ENCODE measurements around the gene EPSTI1. TPM values are rescaled to one million over a fixed set of nuclear protein-coding genes. Genes with fewer than 3 reads are reported as not detected.

The EPSTI1 gene
- total and polyA plus RNA-seq, 2 experiments from 2014 or later: 1.5 to 2.5 TPM

- H3K36me3 ChIP-seq (ENCODE audit: low read depth): no peaks in the 10 kb centered on the region
- TF ChIP-seq EZH2 (IDR thresholded peaks at IDR 0.05; ENCODE audit: insufficient read depth, poor library complexity, severe bottlenecking) (no peak), EZH2phosphoT487 (IDR thresholded peaks at IDR 0.05; ENCODE audit: insufficient read depth, low read depth) (no peak)
- H3K4me3 ChIP-seq: no peak overlapping the region
- no peak overlapping the region for H3K27ac ChIP-seq
- no peaks in the 10 kb centered on the region for H3K27me3 ChIP-seq (replicated peaks; ENCODE audit: insufficient read depth)
- no peaks in the 10 kb centered on the region for H3K79me2 ChIP-seq (ENCODE audit: insufficient read depth)
- H3K9me3 ChIP-seq (ENCODE audit: low read depth): no peaks in the 10 kb centered on the region
- no peaks in the 10 kb centered on the region for H4K20me1 ChIP-seq (ENCODE audit: insufficient read depth)
- WGBS, 2 experiments (ENCODE audit: low coverage in 1 of 2, low lambda C conversion rate in 2 of 2, missing lambda C conversion rate in 2 of 2): 69 to 86% methylated on average over 2 of the region's 2 CpGs
- H2AFZ ChIP-seq: no peak overlapping the region
- no peak for DNase-seq
- H3F3A ChIP-seq (ENCODE audit: insufficient read depth): peaks cover 30% of the 10 kb centered on the region
- H3K4me2 ChIP-seq (ENCODE audit: unreplicated experiment): no peak overlapping the region
- peaks cover 34% of the 10 kb centered on the region for H3K4me1 ChIP-seq (ENCODE audit: insufficient read depth)
- no peak overlapping the region for H3K9ac ChIP-seq
- in situ Hi-C loops (cut with MboI): no loop called here
- no peaks in the 10 kb centered on the region for H3K9me2 ChIP-seq (ENCODE audit: insufficient read depth)
These were observed 11.0 kb upstream of the EPSTI1 start for GRCh38 chr13:43003010-43003409.

- WGBS, 2 experiments (ENCODE audit: low coverage in 1 of 2, low lambda C conversion rate in 2 of 2, missing lambda C conversion rate in 2 of 2): 94 to 97% methylated on average over 2 of the region's 2 CpGs
These were observed 10.0 kb upstream of the EPSTI1 start for GRCh38 chr13:43002021-43002420.

GRCh38 chr13:43000676-43001075 is 8.6 kb upstream of the EPSTI1 start:
- H3K27me3 ChIP-seq (replicated peaks; ENCODE audit: insufficient read depth): no peaks in the 10 kb centered on the region
- in situ Hi-C loops (cut with MboI): no loop called here
- whole genome bisulfite sequencing, 2 experiments (ENCODE audit: low coverage in 1 of 2, low lambda C conversion rate in 2 of 2, missing lambda C conversion rate in 2 of 2): 74% methylated on average over 4 of the region's 4 CpGs

More at GRCh38 chr13:43002021-43002420, 10.0 kb upstream of the EPSTI1 start:
- H3K79me2 ChIP-seq (ENCODE audit: insufficient read depth): no peaks in the 10 kb centered on the region
- H3K27me3 ChIP-seq (replicated peaks; ENCODE audit: insufficient read depth): no peaks in the 10 kb centered on the region
- no peak for DNase-seq
- no peak overlapping the region for H3K27ac ChIP-seq
- no peaks in the 10 kb centered on the region for H3K9me2 ChIP-seq (ENCODE audit: insufficient read depth)
- H3K4me1 ChIP-seq (ENCODE audit: insufficient read depth): peaks cover 35% of the 10 kb centered on the region
- no peaks in the 10 kb centered on the region for H3K36me3 ChIP-seq (ENCODE audit: low read depth)
- no peak overlapping the region for H2AFZ ChIP-seq
- H3K9ac ChIP-seq: no peak overlapping the region
- H3K4me3 ChIP-seq: no peak overlapping the region
- no peaks in the 10 kb centered on the region for H3K9me3 ChIP-seq (ENCODE audit: low read depth)
- in situ Hi-C loops (cut with MboI): no loop called here
- H3F3A ChIP-seq (ENCODE audit: insufficient read depth): peaks cover 35% of the 10 kb centered on the region
- no peak overlapping the region for H3K4me2 ChIP-seq (ENCODE audit: unreplicated experiment)
- H4K20me1 ChIP-seq (ENCODE audit: insufficient read depth): no peaks in the 10 kb centered on the region
- TF ChIP-seq EZH2 (IDR thresholded peaks at IDR 0.05; ENCODE audit: insufficient read depth, poor library complexity, severe bottlenecking) (no peak), EZH2phosphoT487 (IDR thresholded peaks at IDR 0.05; ENCODE audit: insufficient read depth, low read depth) (no peak)

GRCh38 chr13:42999491-42999890 is 7.5 kb upstream of the EPSTI1 start:
- Histone ChIP-seq H3K79me2 (ENCODE audit: insufficient read depth) (no peaks in the 10 kb centered on the region), H3K9ac (no peak overlapping the region), H3K36me3 (ENCODE audit: low read depth) (no peaks in the 10 kb centered on the region), H3K9me3 (ENCODE audit: low read depth) (no peaks in the 10 kb centered on the region), H4K20me1 (ENCODE audit: insufficient read depth) (no peaks in the 10 kb centered on the region), H3K27me3 (replicated peaks; ENCODE audit: insufficient read depth) (no peaks in the 10 kb centered on the region), H3K9me2 (ENCODE audit: insufficient read depth) (no peaks in the 10 kb centered on the region), H3F3A (ENCODE audit: insufficient read depth) (peaks cover 28% of the 10 kb centered on the region), H3K4me1 (ENCODE audit: insufficient read depth) (peaks cover 28% of the 10 kb centered on the region), H3K27ac (no peak overlapping the region), H2AFZ (no peak overlapping the region), H3K4me3 (no peak overlapping the region), H3K4me2 (ENCODE audit: unreplicated experiment) (no peak overlapping the region)
- DNase-seq: no peak
- TF ChIP-seq EZH2phosphoT487 (IDR thresholded peaks at IDR 0.05; ENCODE audit: insufficient read depth, low read depth) (no peak), EZH2 (IDR thresholded peaks at IDR 0.05; ENCODE audit: insufficient read depth, poor library complexity, severe bottlenecking) (no peak)
- 73 to 81% methylated on average over 2 of the region's 2 CpGs for WGBS, 2 experiments (ENCODE audit: low coverage in 1 of 2, low lambda C conversion rate in 2 of 2, missing lambda C conversion rate in 2 of 2)
- in situ Hi-C loops (cut with MboI): no loop called here

More at GRCh38 chr13:43000676-43001075, 8.6 kb upstream of the EPSTI1 start:
- Histone ChIP-seq H3K4me1 (ENCODE audit: insufficient read depth) (peaks cover 36% of the 10 kb centered on the region), H3K27ac (no peak overlapping the region), H3K4me3 (no peak overlapping the region), H3K9ac (no peak overlapping the region), H3K36me3 (ENCODE audit: low read depth) (no peaks in the 10 kb centered on the region), H3F3A (ENCODE audit: insufficient read depth) (peaks cover 34% of the 10 kb centered on the region), H3K79me2 (ENCODE audit: insufficient read depth) (no peaks in the 10 kb centered on the region), H3K9me2 (ENCODE audit: insufficient read depth) (no peaks in the 10 kb centered on the region), H3K9me3 (ENCODE audit: low read depth) (no peaks in the 10 kb centered on the region), H3K4me2 (ENCODE audit: unreplicated experiment) (no peak overlapping the region), H2AFZ (no peak overlapping the region), H4K20me1 (ENCODE audit: insufficient read depth) (no peaks in the 10 kb centered on the region)
- TF ChIP-seq EZH2phosphoT487 (IDR thresholded peaks at IDR 0.05; ENCODE audit: insufficient read depth, low read depth): no peak
- DNase-seq: no peak

- in situ Hi-C loops (cut with MboI): no loop called here
- Histone ChIP-seq H3K27ac (peak overlapping the region; percentile 75), H3K4me2 (ENCODE audit: unreplicated experiment) (peak overlapping the region; percentile 62), H3K4me1 (ENCODE audit: insufficient read depth) (peaks cover 27% of the 10 kb centered on the region), H3K9me3 (ENCODE audit: low read depth) (no peaks in the 10 kb centered on the region), H3K9me2 (ENCODE audit: insufficient read depth) (no peaks in the 10 kb centered on the region), H3K36me3 (ENCODE audit: low read depth) (no peaks in the 10 kb centered on the region), H4K20me1 (ENCODE audit: insufficient read depth) (no peaks in the 10 kb centered on the region), H2AFZ (peak overlapping the region; percentile 53; the same call in 1 of the 2 replicates), H3K4me3 (peak overlapping the region; percentile 28; the same call in 1 of the 2 replicates), H3F3A (ENCODE audit: insufficient read depth) (peaks cover 28% of the 10 kb centered on the region), H3K79me2 (ENCODE audit: insufficient read depth) (no peaks in the 10 kb centered on the region), H3K9ac (peak overlapping the region; percentile 49), H3K27me3 (replicated peaks; ENCODE audit: insufficient read depth) (no peaks in the 10 kb centered on the region)
- WGBS, 2 experiments (ENCODE audit: low coverage in 1 of 2, low lambda C conversion rate in 2 of 2, missing lambda C conversion rate in 2 of 2): 54 to 67% methylated on average over 2 of the region's 2 CpGs
- TF ChIP-seq EZH2 (IDR thresholded peaks at IDR 0.05; ENCODE audit: insufficient read depth, poor library complexity, severe bottlenecking): no peak
- no peak for TF ChIP-seq EZH2phosphoT487 (IDR thresholded peaks at IDR 0.05; ENCODE audit: insufficient read depth, low read depth)
- peak; percentile 34 for DNase-seq
These were observed 5.3 kb upstream of the EPSTI1 start for GRCh38 chr13:42997381-42997780.

Measured in GM23248 (cell line).